GM18505 (cell line): ENCODE measurements around the gene ST6GALNAC6.

Source experiments
- ATAC-seq: cut with Tn5 transposase; IDR thresholded peaks from one replicate; pipeline ENCODE4 v1.9.1; 2021; ENCODE audit not compliant: unreplicated experiment
- POLR2A ChIP-seq: IDR thresholded peaks from 4 replicates; pipeline ENCODE4 v1.6.1; 2011; ENCODE audit warnings: borderline replicate concordance; ENCODE audit not compliant: insufficient read depth, insufficient read length; ENCODE audit errors: extremely low read depth

The ST6GALNAC6 gene

DNA sequence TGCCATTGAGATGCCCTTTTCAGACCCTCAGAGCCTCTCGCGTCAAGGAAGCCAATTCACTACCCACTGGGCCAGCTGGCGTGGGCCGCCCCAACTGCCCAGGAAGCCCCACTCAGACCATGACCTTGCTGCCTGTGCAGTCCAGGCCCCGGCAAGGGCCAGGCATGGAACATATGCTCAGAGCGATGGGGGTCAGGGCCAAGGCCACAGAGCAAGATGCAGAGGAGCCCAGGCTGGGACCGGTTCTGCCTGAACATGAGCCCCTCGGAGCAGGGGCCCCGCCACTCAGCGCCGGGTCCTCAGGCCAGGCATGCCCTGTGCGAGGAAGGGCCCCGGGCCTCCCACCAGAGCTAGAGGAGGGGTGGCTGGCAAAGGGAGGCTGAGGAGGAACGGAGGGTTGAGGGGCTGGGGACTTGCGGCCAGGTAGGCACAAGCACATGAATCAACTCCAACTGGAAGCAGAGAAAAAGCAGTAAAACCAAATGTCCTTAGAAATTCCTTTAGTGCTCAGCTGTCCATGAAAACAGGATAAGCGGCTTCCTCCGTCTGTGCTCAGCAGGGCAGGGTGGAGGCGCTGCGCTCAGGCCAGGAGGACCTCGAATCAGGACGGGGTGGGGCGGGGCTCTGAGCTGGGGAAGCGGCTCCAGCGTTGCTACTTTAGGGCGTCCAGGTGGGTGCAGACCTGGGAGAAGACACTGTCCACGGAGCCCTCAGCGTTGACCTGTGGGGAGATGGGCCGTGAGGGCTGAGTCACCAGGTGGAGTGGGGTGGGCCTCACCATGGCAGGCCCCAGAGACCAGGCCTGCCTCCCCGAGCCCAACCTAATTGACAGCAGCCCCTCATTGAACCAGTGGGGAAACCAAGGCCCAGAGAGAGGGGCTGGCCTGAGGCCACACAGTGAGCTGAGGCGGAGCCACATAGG is 31.8 kb downstream of the ST6GALNAC6 start:
- no peak for ATAC-seq
- no peak for TF ChIP-seq POLR2A

DNA sequence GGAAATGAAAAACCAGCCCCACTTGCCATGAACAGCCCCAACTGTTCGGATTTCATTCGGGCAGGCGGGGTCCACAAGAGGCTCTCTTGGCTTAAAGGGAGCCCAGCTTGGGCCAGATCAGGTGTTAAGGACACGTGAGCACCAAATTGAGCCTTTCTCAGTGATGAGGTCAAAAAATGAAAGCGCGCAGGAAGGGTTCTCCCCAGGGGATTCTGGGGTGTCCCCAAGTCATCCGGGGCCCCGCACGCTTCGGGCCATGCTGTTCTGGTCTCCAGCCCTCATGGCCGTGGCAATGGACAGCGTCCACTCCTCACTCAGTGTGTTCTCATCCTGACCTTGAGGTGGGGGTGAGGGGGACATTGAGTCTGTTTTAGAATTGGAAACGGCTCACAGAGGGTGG is 32.9 kb downstream of the ST6GALNAC6 start:
- no peak for ATAC-seq
- no peak for TF ChIP-seq POLR2A

DNA sequence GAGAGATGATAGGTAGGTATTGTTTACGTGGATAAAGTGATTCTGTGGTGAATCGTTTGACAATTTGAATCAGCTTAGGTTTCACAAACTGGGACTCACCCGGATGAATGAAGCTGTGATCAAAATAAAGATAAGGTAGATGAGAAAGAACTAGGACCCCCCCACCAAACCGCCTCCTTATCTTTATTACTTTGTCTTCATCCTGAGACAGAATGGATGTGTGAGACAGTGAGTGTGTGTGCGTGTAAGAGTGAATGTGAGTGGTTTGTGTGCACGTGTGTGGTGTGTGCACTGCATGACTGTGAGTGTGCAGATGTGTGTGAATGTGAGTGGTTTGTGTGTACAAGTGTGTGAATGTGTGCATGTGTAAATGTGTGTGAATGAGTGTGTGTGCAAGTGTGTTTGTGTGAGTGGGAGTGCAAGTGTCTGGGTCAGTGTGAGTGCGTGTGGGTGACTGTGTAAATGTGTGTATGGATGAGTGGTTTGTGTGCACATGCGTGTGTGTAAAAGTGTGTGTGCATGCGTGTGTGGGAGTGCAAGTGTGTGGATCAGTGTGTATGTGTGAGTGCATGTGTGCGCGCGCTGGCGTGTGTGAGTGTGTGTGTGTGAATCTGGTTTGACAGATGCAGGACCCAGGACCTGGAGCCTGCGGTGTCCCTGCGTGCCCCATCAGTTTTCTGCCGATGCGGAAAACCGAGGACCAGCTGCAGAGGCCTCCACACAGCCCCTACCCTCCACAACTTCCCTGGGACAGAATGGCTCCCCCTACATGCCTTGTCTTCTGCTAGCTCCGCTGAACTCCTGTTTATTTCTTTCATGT is 33.5 kb downstream of the ST6GALNAC6 start:
- no peak for ATAC-seq
- no peak for TF ChIP-seq POLR2A

DNA sequence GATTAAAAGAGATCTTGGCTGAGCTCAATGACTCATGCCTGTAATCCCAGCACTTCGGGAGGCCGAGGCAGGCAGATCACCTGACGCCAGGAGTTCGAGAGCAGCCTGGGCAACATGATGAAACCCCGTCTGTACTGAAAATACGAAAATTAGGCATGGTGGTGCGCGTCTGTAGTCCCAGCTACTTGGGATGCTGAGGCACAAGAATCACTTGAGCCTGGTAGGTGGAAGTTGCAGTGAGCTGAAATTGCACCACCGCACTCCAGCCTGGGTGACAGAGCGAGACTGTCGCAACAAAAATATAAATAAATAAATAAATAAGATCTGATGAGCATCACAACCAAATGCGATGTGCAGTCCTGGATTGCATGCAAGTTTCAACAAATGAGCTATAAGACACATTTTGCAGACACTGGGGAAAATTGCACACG is 36.2 kb downstream of the ST6GALNAC6 start:
- TF ChIP-seq POLR2A, result no peak
- ATAC-seq, result no peak

DNA sequence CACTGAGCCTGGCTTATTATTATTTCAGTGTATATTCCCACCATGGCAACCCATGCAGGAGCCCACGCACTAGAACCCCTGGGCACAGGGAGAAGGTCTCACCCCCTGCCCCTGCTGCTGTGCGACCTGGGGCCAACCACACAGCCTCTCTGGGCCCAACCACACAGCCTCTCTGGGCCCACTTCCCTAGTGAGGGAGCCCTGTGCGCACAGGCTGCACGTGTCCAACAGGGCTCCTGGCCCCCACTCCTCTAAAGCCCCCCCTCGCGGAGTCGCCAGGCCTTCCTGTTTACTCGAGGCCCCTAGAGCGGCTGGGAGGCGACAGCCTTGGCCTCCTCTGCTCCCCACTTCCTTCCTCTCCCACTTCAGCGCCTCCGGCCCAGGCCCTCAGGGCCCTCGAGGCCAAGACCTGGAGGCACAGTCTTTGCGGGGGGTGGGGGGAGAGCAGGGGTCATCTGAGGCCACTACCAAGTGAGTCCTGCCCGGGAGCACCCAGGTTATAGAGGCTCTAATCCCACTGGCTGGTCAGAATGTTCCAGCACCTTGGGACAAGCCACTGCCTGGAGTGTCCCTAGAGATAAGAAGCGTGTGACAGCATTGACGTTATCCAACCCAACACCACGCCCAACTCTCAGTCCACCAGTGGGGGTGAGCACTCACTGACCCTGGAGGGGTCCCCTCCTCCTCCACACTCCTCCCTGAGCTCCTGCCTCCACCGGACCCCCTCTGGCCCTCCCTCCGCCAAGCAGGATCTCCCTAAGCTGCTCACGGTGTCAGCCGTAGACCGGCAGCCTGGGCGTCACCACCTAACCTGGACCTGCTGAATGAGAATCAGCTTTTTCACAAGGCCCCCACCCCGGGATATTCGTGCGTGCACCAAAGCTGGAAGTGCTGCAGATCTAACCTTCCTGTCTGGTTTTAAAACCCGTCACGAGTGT is 37.1 kb downstream of the ST6GALNAC6 start:
- TF ChIP-seq POLR2A, result no peak
- ATAC-seq, result no peak

DNA sequence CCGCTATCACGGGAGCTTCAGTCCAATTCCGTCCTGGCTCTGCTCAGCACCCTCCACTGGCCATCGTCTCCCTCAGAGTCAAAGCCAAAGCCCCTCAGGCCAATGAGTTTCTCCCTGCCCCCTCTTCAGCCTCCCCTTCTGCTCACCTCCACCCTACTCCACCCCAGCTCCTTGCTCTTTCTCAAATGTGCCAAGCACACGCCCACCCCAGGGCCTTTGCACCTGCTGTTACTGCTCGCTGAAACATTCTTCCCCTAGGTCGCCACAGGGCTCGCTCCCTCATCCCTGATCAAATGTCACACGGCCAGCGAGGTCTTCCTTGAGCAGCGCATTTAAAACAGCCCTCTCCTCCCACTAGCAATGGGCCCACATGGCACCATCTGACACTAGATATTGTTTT is 38.6 kb downstream of the ST6GALNAC6 start:
- no peak for ATAC-seq
- no peak for TF ChIP-seq POLR2A

DNA sequence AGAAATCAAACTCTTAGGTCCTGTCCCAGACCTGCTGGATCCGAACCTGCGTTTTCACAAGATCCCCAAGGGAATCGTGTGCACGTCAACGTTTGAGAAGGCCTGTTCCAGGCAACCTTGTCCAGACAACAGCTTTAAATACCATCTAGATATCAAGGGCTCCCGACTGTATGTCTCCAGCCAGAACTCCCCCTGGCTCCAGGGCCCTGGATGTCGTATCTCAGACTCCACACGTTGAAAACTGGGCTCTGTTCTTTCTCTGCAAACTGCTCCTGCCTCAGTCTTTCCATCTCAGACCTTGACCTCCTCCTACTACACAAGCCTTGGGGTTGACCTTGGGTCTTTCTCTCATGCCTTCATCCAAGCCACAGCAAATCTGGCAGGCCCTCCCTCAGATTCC is 39.1 kb downstream of the ST6GALNAC6 start:
- TF ChIP-seq POLR2A, result no peak

DNA sequence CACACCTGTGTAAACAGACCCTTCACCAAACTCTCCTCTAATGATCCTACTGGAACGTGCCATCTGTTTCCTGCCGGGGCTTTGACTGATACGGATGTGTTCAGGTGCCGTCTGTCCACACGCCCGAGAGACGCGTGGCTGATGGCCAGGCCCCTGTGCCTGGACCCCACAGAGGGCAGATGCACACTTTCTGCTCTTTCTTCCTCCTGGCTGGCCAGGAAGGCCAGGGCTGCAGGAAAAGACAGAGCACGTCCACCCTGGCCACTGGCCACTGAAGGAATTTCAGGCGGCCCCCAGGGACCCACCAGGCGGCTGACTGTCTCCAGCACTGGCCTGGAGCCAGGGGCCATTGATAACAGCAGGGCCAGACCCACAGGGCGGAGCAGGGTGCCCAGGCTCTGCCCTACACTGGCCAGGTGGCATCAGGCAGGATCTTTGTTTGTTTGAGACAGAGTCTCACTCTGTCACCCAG is 41.3 kb downstream of the ST6GALNAC6 start:
- no peak for TF ChIP-seq POLR2A
- no peak for ATAC-seq

More for the DNA sequence above, 39.1 kb downstream of the ST6GALNAC6 start:
- no peak for ATAC-seq

DNA sequence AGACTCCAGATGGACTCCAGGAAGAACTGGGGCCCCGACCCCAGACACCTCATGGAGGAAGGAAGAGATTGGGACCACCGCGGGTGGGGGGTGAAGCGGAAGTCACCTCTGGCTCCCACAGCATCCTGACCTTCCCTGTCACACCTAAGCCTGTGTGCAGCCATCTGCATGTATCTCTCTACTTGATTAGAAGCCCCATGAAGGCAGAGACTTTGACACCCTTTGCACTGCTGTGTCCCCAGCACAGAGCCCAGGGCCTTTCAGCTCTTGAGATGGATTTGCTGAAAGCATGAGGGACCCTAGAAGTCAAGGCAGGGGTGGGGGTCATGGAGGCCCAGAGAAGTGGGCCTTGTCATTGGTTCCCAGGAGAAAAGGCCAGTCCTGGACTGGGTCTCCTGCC is 42.1 kb downstream of the ST6GALNAC6 start:
- TF ChIP-seq POLR2A, result no peak
- ATAC-seq, result no peak

DNA sequence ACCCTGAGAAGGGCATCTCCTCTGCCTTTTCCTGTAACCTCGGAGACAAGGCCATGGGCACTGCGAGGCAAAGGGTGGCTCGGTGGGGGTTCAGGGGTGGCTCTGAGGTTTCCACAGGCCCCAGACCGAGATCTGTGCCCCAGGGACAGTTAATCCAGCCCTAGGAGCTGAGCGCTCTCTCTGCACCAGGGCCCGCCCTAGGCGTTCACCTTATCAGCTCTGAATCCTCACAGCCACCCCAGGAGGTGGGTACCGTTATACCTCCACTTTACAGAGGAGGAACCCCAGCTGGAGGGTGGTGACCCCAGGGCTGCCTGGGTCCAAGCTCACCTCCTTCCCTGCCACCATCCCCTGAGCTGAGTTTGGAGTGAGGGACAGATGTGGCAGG is 42.7 kb downstream of the ST6GALNAC6 start:
- TF ChIP-seq POLR2A, result no peak
- ATAC-seq, result no peak

DNA sequence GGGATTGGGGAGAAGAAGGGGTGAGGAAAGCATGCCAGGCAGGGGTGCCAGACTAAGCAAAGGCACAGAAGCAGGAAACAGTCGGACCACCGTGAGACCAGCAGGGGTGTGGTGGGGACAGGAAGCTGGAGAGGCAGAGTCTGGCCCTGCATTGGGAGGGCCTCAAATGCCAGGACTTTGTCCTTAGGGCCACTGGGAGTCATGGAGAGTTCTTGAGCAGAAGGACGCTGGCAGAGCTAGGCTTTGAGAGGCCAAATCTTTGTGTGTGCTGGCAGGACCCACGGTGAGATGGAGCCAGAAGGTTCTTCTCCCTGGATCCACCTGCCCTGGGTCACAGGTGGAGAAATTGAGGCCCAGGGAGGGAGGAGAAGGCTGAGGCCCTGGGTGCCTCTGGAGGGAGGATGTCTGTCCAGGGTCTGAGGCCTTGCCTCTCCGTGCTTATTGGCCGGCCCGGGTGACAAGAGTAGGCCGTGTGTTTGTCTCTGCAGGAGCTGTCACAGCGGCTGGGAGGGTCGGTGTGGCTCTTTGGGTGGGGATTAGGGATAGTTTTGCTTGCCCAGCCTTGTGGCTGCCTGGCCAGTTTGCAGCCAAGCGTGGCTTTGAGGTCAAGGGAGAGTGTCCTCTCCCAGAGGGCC is 43.2 kb downstream of the ST6GALNAC6 start:
- no peak for ATAC-seq
- TF ChIP-seq POLR2A, result no peak

DNA sequence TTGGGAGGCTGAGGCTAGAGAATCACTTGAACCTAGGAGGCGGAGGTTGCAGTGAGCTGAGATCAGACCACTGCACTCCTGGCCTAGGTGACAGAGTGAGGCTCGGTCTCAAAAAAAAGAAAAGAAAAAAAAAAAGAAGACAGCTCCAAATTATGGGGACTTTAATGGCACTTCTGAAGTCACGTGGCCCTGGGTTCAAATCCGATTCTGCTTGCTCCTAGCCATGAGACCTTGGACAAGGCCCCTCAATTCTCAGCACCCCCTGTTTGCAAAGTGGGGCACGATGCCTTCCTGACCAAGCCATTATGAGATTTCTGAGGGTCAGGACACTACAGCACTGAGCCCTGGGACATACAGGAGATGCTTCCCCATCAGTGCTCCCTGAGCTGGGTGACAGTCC is 43.9 kb downstream of the ST6GALNAC6 start:
- ATAC-seq, result no peak
- no peak for TF ChIP-seq POLR2A
